ENCODE data around the gene STAG1.
A peak's percentile ranks its signal among the peaks of the same experiment; 100 is the strongest.
"Not testable (repeated sequence)": the region's sequence is repeated elsewhere in the genome, so short reads cannot be mapped to it uniquely, and the experiment has no call there.

Gene STAG1

DNA sequence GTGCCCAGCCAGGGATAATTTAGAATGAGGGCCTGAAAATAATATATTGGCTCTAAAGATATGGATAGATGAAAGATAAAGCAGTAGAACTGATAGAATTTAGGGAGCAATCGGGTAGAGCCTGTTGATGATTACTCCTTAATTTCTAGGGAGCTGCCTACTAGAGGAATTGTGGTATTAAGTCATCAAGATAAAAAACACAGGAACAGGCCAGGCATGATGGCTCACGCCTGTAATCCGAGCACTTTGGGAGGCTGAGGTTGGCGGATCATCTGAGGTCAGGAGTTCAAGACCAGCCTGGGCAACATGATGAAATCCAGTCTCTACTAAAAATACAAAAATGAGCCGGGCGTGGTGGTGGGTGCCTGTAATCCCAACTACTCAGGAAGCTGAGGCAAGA, 371.6 kb downstream of the STAG1 start:
- peak; percentile 34 for DNase-seq

DNA sequence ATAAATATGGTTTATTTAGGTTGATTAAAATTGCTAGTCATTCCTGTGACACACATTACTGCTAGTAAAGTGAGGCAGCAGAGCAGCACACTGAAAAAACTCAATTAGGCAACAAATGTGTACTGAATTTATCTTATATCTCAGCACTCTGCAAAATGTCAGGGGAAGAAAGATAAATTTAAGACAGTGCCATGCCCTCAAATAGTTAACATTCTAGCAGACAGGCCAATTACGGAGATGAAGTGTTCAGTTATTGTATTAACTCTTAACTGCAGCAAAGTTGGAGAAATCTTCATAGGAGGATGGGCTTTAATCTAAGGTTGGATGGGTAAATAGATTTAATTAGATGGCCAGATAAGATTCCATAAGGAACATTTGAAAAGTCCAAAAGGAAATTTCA, 374.2 kb downstream of the STAG1 start:
- no peak for DNase-seq

DNA sequence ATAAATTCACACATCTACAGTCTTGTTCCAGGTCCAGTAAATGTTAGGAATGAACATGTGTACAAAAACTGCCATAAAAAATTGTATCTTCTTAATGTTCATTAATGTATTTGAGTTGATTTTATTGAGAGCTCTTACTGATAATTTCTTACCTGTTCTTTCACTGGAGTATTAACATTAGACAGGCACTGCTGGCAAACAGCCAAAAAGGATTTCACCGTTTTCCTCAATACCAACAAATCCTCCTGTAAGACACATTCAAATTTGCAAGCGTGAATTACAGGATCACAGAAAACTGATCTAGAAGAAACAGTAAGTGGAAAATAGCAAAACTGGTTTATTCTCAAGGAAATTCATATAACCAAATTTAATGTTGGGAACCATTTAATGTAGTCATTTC, 374.7 kb downstream of the STAG1 start:
- no peak for DNase-seq

DNA sequence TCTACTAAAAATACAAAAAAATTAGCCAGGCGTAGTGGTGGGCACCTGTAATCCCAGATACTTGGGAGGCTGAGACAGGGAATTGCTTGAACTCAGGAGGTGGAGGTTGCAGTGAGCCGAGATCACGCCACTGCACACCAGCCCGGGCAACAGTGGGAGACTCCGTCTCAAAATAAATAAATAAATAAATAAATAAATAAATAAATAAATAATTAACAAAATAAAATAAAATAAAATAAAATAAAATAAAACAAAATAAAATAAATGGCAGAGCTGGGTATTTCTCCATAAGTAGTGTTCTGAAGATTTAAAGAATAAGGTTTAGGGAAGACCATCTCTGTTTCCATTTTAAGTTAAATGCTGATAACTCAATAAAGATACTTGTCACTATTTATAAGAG, 376.4 kb downstream of the STAG1 start:
- not testable (repeated sequence) for DNase-seq

DNA sequence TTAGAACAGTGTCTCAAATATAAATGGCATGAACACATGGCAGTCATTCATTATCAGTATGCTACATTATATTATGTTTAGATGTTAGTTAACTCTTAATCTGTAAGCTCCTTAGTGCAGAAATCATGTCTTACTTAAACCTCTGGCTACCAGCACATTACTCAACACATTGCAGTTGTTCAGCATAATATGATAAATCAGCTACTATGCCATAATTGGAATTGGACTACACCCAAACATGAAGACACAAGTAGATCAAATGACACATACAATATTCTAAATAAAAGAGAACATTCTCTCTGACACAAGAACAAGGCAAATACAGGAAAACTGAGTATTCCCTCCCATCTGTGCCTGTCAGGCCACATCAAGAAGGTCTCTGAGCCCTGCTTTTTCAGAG, 385.9 kb downstream of the STAG1 start:
- DNase-seq, result no peak

DNA sequence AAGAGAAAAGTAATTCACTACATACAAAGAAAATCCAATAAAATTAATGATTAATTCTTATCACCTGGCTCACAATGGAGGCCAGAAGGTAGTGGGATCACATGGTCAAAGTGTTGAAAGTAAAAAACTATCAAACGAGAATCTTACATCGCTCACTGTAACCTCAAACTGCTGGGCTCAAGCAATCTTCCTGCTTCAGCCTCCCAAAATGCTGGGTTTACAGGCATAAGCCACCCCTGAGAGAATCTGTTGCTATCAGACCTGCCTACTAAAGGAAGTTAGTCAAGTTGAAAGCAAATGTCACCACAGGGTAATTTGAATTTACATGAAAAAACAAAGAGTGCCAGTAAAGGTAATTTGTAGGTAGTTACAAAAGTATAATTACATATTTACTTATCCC, 398.7 kb downstream of the STAG1 start:
- no peak for DNase-seq

DNA sequence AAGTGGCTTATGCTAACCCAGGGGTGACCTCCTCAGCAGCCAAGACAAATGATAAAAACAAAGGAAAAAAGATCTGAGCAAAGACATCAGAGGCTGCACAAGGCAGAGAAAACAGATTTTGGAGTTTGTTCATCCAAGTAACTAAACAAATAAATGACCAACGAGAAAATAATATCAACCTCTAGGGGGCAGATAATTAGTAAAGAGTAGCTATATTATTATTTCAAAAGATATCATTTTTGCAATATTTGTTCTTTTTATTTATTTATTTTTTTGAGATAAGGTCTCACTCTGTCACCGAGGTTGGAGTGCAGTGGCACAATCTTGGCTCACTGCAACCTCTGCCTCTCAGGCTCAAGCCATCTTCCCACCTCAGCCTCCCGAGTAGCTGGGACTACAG, 400.3 kb downstream of the STAG1 start:
- DNase-seq, result no peak

DNA sequence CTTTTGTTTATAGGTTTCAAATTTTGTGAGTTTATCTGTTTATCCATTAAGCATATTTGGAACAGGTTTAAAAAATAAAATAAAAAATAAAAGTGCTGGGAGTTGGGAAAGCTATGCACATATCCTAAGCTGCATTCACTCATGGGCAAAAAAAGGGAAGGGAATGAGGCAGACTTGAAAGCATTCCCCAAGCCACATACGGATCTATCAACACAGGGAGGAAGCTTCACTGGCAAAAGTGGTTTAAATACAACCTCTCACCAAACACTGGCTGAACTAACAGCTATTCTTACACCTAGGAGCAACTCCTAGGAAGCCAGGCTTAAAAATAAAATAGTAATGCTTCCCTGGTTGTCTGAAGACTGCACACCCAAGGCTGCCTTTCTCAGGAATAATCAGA, 400.8 kb downstream of the STAG1 start:
- peak; percentile 22 for DNase-seq

DNA sequence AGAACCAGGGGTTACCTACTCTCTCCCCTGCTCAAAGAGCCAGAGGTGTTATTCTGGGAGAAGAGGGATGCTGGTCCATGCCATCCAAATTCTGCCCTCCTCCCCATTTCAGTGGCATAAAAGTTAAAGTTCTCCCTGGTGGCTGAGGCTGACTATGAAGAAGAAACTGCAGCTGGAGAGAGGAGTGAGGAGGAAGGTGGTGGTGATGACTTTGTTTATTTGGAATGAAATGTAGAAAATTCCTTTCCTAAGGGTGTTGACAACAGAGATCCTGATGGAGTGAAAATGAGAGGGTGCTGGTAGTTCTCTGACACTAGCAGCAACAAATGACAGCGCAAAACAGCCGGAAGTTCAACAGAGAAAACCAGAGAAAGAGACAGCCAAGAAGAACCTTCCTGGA, 401.6 kb downstream of the STAG1 start:
- peak; percentile 81 for DNase-seq

DNA sequence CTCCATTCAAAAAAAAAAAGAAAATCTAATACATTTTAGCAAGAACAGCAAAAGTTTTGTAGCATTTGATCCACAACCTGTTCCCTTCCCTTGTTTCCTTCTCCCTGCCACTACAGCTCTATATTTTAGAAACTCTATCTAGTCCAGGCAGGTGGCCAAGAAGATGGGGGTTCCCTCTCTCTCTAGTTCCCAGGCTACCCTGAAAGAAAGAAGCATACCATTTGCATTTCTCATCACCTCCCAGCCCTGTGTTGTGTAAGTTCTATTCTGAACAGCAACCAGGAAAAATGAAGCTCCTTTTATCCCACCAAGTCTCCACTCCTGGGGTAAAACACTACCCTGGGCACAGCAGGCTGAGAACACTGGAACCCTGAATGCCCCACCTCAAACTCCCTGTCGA, 402.0 kb downstream of the STAG1 start:
- DNase-seq, result peak; percentile 96

DNA sequence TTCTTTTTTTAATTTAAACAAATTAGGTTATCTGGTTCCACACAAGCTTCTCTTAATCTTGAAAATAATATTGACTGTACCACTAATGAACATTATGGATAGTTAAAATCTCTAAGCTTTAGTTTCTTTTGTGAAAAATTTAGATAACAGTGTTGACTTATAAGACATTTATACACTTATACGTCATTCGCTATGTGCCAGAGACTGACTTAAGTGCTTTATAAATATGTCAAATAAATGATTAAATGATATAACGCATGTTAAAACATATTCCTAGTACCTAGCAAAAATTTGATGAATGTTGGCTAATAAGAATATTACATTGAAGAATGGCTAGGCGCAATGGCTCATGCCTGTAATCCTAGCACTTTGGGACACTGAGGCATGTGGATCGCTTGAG, 405.7 kb downstream of the STAG1 start:
- no peak for DNase-seq

DNA sequence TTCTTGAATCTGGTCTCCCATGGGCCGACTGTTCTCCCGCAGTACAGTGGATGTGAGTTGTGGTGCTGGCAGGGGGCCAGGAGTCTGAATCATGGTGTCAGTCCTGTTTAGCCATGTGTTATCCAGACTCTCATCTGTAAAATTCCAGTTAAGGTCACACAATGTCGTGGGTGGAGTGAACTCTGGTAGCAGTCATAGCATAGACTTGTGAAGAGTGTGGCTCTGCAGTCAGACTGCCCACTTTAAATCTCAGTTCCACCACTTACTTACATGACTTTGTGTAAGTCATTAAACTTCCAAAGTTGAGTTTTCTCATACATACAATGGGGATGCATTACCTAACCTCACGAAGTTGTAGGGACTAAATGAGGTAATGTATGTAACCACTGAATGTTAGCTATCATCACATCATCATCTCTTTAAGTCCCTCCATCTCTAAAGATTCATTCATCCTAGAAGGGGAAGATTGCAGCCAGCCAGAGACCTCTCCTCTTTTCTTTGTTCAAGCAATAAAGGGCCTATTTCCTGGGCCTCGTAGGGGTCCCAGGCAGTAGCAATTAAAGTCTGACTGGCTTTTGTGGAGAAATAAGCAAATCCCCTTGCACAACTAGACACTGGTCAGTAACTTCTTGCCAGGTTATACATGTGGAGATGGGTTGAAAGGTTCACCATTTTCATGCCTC, 408.2 kb downstream of the STAG1 start:
- DNase-seq, result peak; percentile 98

DNA sequence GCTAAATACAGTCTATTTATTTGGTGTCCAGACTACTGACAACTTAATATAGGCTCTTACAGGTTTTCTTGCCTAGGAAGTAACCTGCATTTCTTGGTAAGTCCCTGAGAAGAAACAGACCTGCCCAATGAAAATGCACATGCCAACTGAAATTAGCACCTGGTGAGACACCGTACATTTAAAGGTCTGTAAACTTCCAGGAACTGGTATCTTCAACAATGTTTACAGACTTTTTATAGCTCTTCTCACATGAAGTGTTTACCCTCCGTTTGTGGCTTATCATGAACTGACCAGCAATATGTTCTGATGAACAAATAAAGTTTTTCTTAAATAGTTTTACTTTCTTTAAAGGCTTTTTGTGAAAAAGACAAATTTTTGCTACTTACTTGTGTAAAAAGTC, 408.7 kb downstream of the STAG1 start:
- no peak for DNase-seq

DNA sequence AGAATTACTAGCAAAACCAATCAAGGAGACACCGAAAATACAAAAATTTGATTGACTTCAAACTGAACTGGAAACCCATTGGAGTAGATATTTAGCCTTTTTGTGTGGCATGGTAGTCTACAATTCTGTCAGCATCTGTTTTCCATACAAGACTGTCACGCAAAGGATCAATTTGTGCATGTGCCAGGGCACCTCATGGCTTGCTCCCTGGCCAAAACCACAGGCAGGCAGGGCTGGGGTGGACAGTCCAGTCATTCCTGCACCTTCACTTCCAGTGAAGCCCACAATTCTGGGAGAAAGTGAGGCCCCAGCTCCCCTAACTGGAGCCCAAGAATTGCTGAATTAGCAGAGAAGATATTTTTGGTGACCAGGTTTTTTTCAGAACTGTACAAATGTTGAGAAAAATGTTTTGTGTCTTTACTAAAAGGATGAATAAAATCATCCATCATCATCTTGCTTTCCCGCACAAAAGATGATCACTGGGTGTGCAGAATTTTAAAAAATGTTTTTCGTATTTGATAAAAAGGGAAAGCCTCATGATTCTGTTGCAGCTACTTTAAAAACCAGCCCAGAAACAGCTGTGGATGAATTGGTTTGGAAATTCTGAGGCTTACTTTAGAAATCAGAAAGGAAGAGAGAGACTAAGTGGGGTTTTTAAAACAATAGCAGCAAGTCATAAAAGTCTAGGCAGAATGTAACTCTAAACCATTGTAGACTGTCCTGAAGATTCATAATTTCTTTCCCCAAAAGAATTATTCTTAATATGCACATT, 415.7 kb downstream of the STAG1 start:
- peak; percentile 74 for DNase-seq

DNA sequence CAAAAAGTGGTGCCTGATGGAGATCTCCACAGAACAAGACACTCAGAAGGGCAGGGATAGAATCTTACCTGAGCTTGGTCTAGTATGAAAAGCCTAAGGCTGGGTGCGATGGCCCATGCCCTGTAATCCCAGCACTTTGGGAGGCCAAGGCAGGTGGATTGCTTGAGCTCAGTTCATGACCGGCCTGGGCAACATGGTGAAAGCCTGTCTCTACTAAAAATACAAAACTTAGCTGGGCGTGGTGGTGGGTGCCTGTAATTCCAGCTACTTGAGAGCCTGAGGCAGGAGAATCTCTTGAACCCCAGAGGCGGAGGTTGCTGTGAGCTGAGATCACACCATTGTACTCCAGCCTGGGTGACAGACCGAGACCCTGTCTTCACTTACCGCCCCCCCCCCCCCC, 417.5 kb downstream of the STAG1 start:
- DNase-seq, result not testable (repeated sequence)

DNA sequence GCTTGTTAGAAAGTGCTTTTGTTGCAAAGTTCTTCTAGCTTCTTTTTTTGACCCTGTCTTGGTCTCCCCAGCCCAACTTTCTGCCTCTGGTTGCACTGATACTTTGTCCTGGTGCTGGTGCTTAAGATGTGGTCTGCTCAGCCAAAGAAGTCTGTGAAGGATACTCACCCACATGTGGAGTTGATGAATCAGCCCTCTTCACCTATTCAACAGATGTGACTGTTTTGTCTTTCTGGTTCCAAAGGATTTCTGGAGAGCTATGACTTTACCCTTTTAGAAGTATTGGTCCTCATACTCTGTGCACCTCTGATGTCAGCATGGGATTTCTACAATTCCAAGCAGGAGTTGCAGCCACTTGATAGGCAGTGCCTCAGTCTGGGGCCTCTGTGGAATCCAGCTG, 418.0 kb downstream of the STAG1 start:
- DNase-seq, result no peak

DNA sequence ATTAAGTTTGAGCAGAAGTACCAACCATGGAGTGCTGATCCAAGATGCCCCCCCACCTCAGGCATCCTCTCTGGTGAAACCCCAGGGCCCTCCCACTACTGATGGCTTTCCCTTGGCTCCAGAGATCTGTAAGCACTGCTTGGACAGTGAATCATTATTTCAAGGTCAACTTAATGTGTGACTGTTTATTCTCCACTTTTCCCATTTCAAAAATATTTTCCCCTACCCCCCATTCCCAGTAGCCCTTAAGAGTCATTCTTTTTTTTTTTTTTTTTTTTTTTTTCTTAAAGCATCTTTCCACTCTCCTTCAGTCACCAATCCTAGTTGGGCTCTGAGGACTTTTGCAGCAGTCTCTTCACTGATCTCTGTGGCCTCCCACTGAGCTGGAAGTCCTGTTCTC, 419.4 kb downstream of the STAG1 start:
- peak; percentile 80 for DNase-seq

DNA sequence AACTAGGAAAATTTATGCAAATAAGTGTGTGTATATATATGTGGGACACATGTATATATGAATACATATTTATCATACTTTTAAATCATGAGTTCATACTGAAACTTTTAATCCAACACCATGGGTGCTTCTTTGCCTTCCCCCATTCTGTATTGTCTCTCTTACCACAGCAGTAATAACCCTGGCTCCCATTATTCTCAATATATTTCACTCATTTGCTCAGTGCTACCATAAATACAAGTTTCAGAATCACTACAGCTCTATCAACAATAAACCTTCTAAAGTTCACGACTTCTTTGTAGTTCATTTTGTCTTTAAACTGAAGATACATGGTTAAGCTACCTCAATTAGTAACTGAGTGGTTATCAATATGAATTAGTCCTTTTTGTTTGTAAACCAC, 419.9 kb downstream of the STAG1 start:
- no peak for DNase-seq

DNA sequence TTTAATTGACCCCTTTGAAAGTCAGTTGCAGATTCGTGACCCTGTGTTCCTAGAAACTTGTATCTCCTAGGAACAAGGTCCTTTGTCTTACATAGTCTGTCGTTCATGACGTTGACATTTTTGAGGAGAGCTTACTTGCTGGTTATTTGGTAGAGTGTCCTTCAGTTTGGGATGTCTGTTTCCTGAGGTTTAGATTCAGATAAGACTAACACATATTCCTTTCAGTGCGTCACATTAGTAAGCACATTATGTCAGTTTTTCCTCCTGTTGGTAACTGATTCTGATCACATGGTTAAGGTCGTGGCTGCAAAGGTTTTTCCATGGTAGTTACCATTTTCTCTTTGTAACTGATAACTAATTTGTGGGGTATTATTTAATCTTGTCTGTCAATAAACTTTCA, 421.3 kb downstream of the STAG1 start:
- no peak for DNase-seq

DNA sequence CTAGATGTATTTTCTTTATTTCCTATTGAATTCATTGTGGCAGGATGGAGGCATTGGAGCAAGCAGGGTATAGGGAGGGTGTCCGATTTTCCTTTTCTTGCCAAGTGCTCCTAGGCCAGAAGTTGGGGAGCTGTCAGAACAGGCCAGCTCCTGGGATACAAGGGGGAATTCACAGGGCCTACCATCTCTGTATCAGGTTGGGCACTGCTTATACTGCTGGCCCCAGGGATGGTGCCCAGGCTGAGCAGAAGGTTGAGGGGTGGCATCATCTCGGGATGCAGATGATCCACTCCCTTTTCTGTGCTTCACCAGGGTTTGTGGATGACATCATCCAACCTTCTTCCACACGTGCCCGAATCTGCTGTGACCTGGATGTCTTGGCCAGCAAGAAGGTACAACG, 422.6 kb downstream of the STAG1 start:
- no peak for DNase-seq

DNA sequence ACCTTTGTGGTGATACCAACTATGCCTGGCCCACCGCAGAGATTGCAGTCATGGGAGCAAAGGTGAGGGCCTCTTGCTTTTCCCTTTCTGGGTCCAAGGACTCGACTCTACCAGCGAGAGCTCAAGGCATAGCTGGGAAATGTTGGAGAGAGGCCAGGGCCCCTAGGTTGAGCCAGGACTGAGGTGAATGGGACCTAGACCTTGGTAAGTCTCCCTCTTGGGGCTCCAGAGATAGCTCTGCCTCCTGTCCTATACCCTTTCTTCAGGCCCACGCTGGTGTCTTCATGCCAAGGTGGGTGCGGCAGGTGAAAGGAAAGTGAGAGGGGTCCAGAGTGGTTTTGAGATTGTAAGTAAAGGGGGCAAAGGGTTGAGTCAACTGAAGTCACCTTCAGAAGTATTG, 424.5 kb downstream of the STAG1 start:
- no peak for DNase-seq

DNA sequence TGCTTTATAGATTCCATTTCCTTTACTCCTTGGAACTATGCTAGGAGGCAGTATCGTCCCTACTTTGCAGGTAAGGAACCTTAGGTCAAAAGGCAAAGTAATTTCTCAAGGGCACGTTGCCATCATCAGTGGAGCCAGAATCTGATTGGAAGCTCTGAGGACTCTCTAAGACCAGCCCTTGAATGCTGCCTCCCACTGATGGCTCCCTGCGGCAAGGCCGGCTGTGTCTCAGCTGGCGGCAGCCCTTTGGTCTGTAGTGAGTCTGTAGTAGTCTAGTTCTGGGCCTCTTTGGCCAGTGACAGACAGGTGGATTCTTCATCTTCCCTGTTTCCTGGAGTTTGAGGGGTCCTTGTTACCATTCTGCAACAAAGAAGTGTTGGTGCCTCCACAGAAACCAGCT, 425.9 kb downstream of the STAG1 start:
- DNase-seq, result no peak

DNA sequence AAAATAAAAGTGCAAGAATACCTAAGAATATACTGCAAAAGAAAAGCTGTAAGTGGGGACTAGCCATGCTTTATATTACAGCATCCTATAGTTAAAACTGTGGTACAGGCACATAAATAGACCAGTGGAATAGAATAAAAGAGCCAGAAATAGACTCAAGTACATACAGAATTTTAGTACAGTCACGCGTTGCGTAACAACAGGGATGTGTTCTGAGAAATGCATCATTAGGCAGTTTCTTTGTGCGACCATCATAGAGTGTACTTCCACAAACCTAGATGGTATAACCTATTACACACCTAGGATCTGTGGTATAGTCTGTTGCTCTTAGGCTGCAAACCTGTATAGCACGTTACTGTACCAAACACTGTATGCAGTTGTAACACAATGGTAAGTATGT, 440.2 kb downstream of the STAG1 start:
- no peak for DNase-seq

DNA sequence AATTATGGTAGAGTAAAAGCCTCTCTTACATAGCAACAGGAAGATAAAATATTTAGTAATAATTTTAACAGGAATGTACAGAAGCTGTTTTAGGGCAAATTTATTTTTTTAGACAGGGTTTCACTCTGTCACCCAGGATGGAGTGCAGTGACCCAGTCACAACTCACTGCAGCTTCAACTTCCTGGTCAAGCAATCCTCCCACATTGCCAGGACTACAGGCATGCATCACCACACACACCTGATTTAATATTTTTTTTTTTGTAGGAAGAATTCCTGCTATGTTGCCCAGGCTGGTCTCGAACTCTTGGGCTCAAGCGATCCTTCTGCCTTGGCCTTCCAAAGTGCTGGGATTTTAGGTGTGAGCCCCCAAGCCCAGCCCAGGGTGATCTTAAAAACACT, 440.9 kb downstream of the STAG1 start:
- DNase-seq, result no peak

DNA sequence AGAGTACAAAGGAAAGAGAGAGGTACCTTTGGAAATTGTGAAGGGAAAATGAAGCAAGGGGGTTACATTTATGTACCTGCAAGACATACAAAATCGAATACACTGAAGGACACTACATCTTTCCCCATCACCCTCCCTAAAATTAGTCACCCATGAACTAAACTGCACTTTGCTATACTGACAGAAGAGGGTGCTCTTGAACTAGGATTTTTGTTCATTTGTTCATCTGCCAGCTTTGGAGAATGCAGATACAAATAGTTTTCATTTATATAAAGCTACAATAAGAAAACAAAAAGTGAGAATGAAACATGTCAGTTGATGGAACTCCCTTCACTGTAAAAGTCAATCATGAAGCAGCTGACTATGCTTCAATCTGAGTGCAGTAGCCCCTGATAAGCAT, 446.3 kb downstream of the STAG1 start:
- no peak for DNase-seq
